ENCODE measurements around the gene PCDH9.

PCDH9 gene

DNA sequence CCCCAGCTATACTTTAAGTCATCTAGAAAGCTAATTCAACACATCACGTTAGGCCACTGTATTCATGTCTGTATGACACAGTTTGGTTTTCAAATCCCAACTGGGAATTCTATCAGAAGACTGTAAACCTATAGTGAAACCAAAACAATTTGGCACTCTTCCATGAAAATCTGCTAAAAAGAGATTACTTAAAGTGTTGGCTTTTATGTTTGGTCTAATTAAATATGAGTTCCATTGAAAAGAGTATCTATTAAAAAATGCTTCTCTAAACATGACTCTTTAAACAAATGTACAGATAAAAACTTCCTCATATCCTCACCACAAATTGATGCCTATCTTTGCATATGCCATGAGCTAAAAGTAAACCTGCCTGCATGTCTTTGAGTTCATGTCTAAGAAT lies 25.4 kb downstream of the PCDH9 start:
- Histone ChIP-seq H3K27ac (ENCODE audit: low read length) (no peak overlapping the region), H3K4me3 (ENCODE audit: low read length in 2 of 2) (no peak overlapping the region), H3K9ac (ENCODE audit: low read length in 2 of 2) (no peak overlapping the region), H3K9me3 (ENCODE audit: control insufficient read depth in 2 of 2, low read length in 2 of 2) (no peaks in the 10 kb centered on the region), H3K27me3 (ENCODE audit: control insufficient read depth in 1 of 2, insufficient read depth in 2 of 2, low read length in 2 of 2) (no peaks in the 10 kb centered on the region), H3K36me3 (ENCODE audit: control insufficient read depth in 2 of 2, insufficient read depth in 2 of 2, low read length in 2 of 2) (no peaks in the 10 kb centered on the region), H3K4me1 (ENCODE audit: control insufficient read depth, insufficient read depth, low read length) (no peaks in the 10 kb centered on the region)

DNA sequence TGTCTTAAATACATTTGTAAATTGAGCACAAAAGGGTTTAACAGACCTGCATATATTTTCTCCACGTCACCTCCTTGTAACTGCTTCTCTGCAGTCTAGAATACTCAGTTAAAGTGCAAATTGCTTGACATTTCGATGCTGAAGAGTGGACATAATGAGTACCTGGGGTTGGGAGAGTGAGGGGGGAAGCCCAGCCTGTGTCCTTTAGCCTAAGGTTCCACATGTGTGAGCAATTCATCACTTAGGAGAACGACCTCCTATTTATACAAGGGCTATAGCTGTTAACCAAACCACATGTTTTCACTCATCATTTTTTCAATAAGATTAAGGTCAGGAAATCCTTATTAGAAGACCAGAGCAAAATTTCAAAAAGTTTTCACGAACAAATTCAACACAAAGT lies 29.5 kb downstream of the PCDH9 start:
- Histone ChIP-seq H3K27me3 (ENCODE audit: control insufficient read depth in 1 of 2, insufficient read depth in 2 of 2, low read length in 2 of 2) (no peaks in the 10 kb centered on the region), H3K4me1 (ENCODE audit: control insufficient read depth, insufficient read depth, low read length) (no peaks in the 10 kb centered on the region), H3K4me3 (ENCODE audit: low read length in 2 of 2) (no peak overlapping the region), H3K9me3 (ENCODE audit: control insufficient read depth in 2 of 2, low read length in 2 of 2) (no peaks in the 10 kb centered on the region), H3K27ac (ENCODE audit: low read length) (no peak overlapping the region), H3K9ac (ENCODE audit: low read length in 2 of 2) (no peak overlapping the region), H3K36me3 (ENCODE audit: control insufficient read depth in 2 of 2, insufficient read depth in 2 of 2, low read length in 2 of 2) (no peaks in the 10 kb centered on the region)

GRCh38 chr13:67200183-67200582 lies 30.0 kb downstream of the PCDH9 start:
- Histone ChIP-seq H3K9me3 (ENCODE audit: control insufficient read depth in 2 of 2, low read length in 2 of 2) (no peaks in the 10 kb centered on the region), H3K9ac (ENCODE audit: low read length in 2 of 2) (no peak overlapping the region), H3K27ac (ENCODE audit: low read length) (no peak overlapping the region), H3K4me1 (ENCODE audit: control insufficient read depth, insufficient read depth, low read length) (no peaks in the 10 kb centered on the region), H3K4me3 (ENCODE audit: low read length in 2 of 2) (no peak overlapping the region), H3K36me3 (ENCODE audit: control insufficient read depth in 2 of 2, insufficient read depth in 2 of 2, low read length in 2 of 2) (no peaks in the 10 kb centered on the region), H3K27me3 (ENCODE audit: control insufficient read depth in 1 of 2, insufficient read depth in 2 of 2, low read length in 2 of 2) (no peaks in the 10 kb centered on the region)

- no peaks in the 10 kb centered on the region for H3K9me3 ChIP-seq (ENCODE audit: control insufficient read depth in 2 of 2, low read length in 2 of 2)
- H3K27ac ChIP-seq (ENCODE audit: low read length) = no peak overlapping the region
- no peaks in the 10 kb centered on the region for H3K36me3 ChIP-seq (ENCODE audit: control insufficient read depth in 2 of 2, insufficient read depth in 2 of 2, low read length in 2 of 2)
- H3K4me3 ChIP-seq (ENCODE audit: low read length in 2 of 2) = no peak overlapping the region
- H3K27me3 ChIP-seq (ENCODE audit: control insufficient read depth in 1 of 2, insufficient read depth in 2 of 2, low read length in 2 of 2) = no peaks in the 10 kb centered on the region
- H3K9ac ChIP-seq (ENCODE audit: low read length in 2 of 2) = no peak overlapping the region
- H3K4me1 ChIP-seq (ENCODE audit: control insufficient read depth, insufficient read depth, low read length) = no peaks in the 10 kb centered on the region
Measured at GRCh38 chr13:67197704-67198103, 32.4 kb downstream of the PCDH9 start.

- no peaks in the 10 kb centered on the region for H3K27me3 ChIP-seq (ENCODE audit: control insufficient read depth in 1 of 2, insufficient read depth in 2 of 2, low read length in 2 of 2)
- no peak overlapping the region for H3K27ac ChIP-seq (ENCODE audit: low read length)
- no peak overlapping the region for H3K9ac ChIP-seq (ENCODE audit: low read length in 2 of 2)
Measured at GRCh38 chr13:67193979-67194378, 36.2 kb downstream of the PCDH9 start.

GRCh38 chr13:67192751-67193150 lies 37.4 kb downstream of the PCDH9 start:
- no peaks in the 10 kb centered on the region for H3K36me3 ChIP-seq (ENCODE audit: control insufficient read depth in 2 of 2, insufficient read depth in 2 of 2, low read length in 2 of 2)
- no peaks in the 10 kb centered on the region for H3K4me1 ChIP-seq (ENCODE audit: control insufficient read depth, insufficient read depth, low read length)
- H3K27ac ChIP-seq (ENCODE audit: low read length) = no peak overlapping the region
- H3K9ac ChIP-seq (ENCODE audit: low read length in 2 of 2) = no peak overlapping the region
- H3K27me3 ChIP-seq (ENCODE audit: control insufficient read depth in 1 of 2, insufficient read depth in 2 of 2, low read length in 2 of 2) = no peaks in the 10 kb centered on the region
- no peak overlapping the region for H3K4me3 ChIP-seq (ENCODE audit: low read length in 2 of 2)
- H3K9me3 ChIP-seq (ENCODE audit: control insufficient read depth in 2 of 2, low read length in 2 of 2) = no peaks in the 10 kb centered on the region

More at GRCh38 chr13:67193979-67194378, 36.2 kb downstream of the PCDH9 start:
- Histone ChIP-seq H3K9me3 (ENCODE audit: control insufficient read depth in 2 of 2, low read length in 2 of 2) (no peaks in the 10 kb centered on the region), H3K36me3 (ENCODE audit: control insufficient read depth in 2 of 2, insufficient read depth in 2 of 2, low read length in 2 of 2) (no peaks in the 10 kb centered on the region), H3K4me3 (ENCODE audit: low read length in 2 of 2) (no peak overlapping the region), H3K4me1 (ENCODE audit: control insufficient read depth, insufficient read depth, low read length) (no peaks in the 10 kb centered on the region)

DNA sequence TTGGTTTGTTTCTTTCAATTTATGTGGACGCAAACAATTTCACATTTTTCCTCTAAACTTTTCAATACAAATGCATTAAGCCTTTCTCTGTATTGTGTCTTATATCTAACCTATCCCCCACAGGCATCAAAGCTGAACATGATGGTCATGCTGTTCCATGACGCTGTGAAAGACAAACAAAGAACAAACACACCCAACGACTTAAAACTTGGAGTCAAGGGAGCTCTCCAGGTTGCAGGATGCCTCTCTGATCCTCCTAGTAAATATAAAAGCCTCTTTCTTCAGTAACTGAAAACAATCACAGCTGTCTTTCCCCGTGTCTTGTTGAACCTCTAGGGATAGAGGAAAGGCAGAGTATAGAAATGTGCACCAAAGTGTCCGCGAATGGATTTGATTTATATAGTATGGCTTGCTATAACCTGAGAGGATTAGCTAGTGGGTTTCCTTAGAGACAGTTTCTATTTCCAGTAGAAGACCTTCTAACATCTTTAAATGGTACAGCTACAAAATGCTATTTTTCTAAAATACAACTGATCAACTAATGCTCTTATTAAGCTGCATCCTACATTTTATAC lies 43.1 kb downstream of the PCDH9 start:
- H3K9me3 ChIP-seq (ENCODE audit: control insufficient read depth in 2 of 2, low read length in 2 of 2) = no peaks in the 10 kb centered on the region
- H3K27me3 ChIP-seq (ENCODE audit: control insufficient read depth in 1 of 2, insufficient read depth in 2 of 2, low read length in 2 of 2) = no peaks in the 10 kb centered on the region

DNA sequence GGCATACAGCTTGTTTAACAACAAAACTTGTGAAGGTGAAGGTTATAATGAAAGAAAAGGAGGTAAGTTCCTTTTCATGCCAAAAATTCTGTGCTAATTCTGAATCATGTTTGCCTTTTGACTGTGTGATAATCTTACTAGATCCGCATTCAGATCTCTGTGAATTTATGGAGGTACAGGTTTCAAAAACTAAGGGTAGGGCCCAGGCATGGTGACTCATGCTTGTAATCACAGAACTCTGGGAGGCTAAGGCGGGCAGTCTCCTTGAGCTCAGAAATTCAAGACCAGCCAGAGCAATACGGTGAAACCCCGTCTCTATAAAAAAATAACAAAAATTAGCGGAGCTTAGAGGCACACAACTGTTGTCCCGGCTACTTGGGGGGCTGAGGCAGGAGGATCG lies 45.9 kb downstream of the PCDH9 start:
- H3K9me3 ChIP-seq (ENCODE audit: control insufficient read depth in 2 of 2, low read length in 2 of 2) = no peaks in the 10 kb centered on the region
- H3K27ac ChIP-seq (ENCODE audit: low read length) = no peak overlapping the region
- no peaks in the 10 kb centered on the region for H3K4me1 ChIP-seq (ENCODE audit: control insufficient read depth, insufficient read depth, low read length)
- H3K27me3 ChIP-seq (ENCODE audit: control insufficient read depth in 1 of 2, insufficient read depth in 2 of 2, low read length in 2 of 2) = no peaks in the 10 kb centered on the region
- no peak overlapping the region for H3K9ac ChIP-seq (ENCODE audit: low read length in 2 of 2)
- H3K36me3 ChIP-seq (ENCODE audit: control insufficient read depth in 2 of 2, insufficient read depth in 2 of 2, low read length in 2 of 2) = no peaks in the 10 kb centered on the region
- no peak overlapping the region for H3K4me3 ChIP-seq (ENCODE audit: low read length in 2 of 2)

More for the DNA sequence above, 43.1 kb downstream of the PCDH9 start:
- H3K9ac ChIP-seq (ENCODE audit: low read length in 2 of 2) = no peak overlapping the region
- no peaks in the 10 kb centered on the region for H3K36me3 ChIP-seq (ENCODE audit: control insufficient read depth in 2 of 2, insufficient read depth in 2 of 2, low read length in 2 of 2)
- H3K4me3 ChIP-seq (ENCODE audit: low read length in 2 of 2) = no peak overlapping the region
- H3K27ac ChIP-seq (ENCODE audit: low read length) = no peak overlapping the region
- H3K4me1 ChIP-seq (ENCODE audit: control insufficient read depth, insufficient read depth, low read length) = no peaks in the 10 kb centered on the region

DNA sequence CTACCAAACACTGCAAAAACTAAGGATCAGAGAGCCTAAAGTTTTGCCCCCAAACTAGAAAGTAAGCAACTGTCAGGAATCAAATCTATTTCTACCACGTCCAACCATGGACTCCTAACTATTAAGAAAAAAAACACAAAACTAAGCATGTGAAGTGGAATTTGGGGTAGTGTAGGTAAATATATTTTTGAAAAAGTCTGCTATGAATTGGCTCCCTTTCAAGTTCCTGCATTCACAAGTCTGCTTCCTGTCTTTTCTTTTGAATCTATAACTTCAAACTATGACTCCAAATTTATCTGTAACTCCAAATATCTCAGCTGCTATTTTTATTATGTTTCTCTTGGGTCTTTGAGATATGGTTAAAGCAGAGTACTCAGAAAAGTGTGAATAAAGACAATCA lies 47.0 kb downstream of the PCDH9 start:
- Histone ChIP-seq H3K36me3 (ENCODE audit: control insufficient read depth in 2 of 2, insufficient read depth in 2 of 2, low read length in 2 of 2) (no peaks in the 10 kb centered on the region), H3K9ac (ENCODE audit: low read length in 2 of 2) (no peak overlapping the region), H3K4me1 (ENCODE audit: control insufficient read depth, insufficient read depth, low read length) (no peaks in the 10 kb centered on the region), H3K27me3 (ENCODE audit: control insufficient read depth in 1 of 2, insufficient read depth in 2 of 2, low read length in 2 of 2) (no peaks in the 10 kb centered on the region), H3K4me3 (ENCODE audit: low read length in 2 of 2) (no peak overlapping the region), H3K9me3 (ENCODE audit: control insufficient read depth in 2 of 2, low read length in 2 of 2) (no peaks in the 10 kb centered on the region), H3K27ac (ENCODE audit: low read length) (no peak overlapping the region)

GRCh38 chr13:67175836-67176459 lies 54.2 kb downstream of the PCDH9 start:
- no peak overlapping the region for H3K9ac ChIP-seq (ENCODE audit: low read length in 2 of 2)
- H3K4me1 ChIP-seq (ENCODE audit: control insufficient read depth, insufficient read depth, low read length) = no peaks in the 10 kb centered on the region

GRCh38 chr13:67168384-67168783 lies 61.8 kb downstream of the PCDH9 start:
- Histone ChIP-seq H3K4me1 (ENCODE audit: control insufficient read depth, insufficient read depth, low read length) (no peaks in the 10 kb centered on the region), H3K4me3 (ENCODE audit: low read length in 2 of 2) (no peak overlapping the region), H3K9me3 (ENCODE audit: control insufficient read depth in 2 of 2, low read length in 2 of 2) (no peaks in the 10 kb centered on the region), H3K27ac (ENCODE audit: low read length) (no peak overlapping the region), H3K9ac (ENCODE audit: low read length in 2 of 2) (no peak overlapping the region), H3K36me3 (ENCODE audit: control insufficient read depth in 2 of 2, insufficient read depth in 2 of 2, low read length in 2 of 2) (no peaks in the 10 kb centered on the region), H3K27me3 (ENCODE audit: control insufficient read depth in 1 of 2, insufficient read depth in 2 of 2, low read length in 2 of 2) (no peaks in the 10 kb centered on the region)

More at GRCh38 chr13:67175836-67176459, 54.2 kb downstream of the PCDH9 start:
- Histone ChIP-seq H3K27me3 (ENCODE audit: control insufficient read depth in 1 of 2, insufficient read depth in 2 of 2, low read length in 2 of 2) (no peaks in the 10 kb centered on the region), H3K36me3 (ENCODE audit: control insufficient read depth in 2 of 2, insufficient read depth in 2 of 2, low read length in 2 of 2) (no peaks in the 10 kb centered on the region), H3K4me3 (ENCODE audit: low read length in 2 of 2) (no peak overlapping the region), H3K27ac (ENCODE audit: low read length) (no peak overlapping the region), H3K9me3 (ENCODE audit: control insufficient read depth in 2 of 2, low read length in 2 of 2) (no peaks in the 10 kb centered on the region)
